HEK293 (cell line): ENCODE data around the gene UTP15.

Experiments
- CTCF ChIP-seq: fragments of 450-650 bp; formaldehyde crosslinking; IDR thresholded peaks from 2 replicates; pipeline ENCODE4 v1.5.1; 2016; ENCODE audit warnings: missing biosample characterization, missing genetic modification characterization
- HOXA7 ChIP-seq: sonication (generic); formaldehyde crosslinking; IDR thresholded peaks from 2 replicates; pipeline ENCODE4 v1.8.1; 2022; ENCODE audit warnings: missing genetic modification reagents, borderline replicate concordance
- SALL2 ChIP-seq: fragments of 450-650 bp; formaldehyde crosslinking; IDR thresholded peaks from 2 replicates; pipeline ENCODE4 v1.5.0; 2017; ENCODE audit warnings: missing biosample characterization, mild to moderate bottlenecking, missing genetic modification characterization, borderline replicate concordance
- ZNF121 ChIP-seq: fragments of 450-650 bp; formaldehyde crosslinking; IDR thresholded peaks from 2 replicates; pipeline ENCODE4 v1.5.1; 2016; ENCODE audit warnings: missing biosample characterization, missing genetic modification characterization
- ZNF274 ChIP-seq, 2 experiments: fragments of 200-500 bp in 1 of 2; fragments of 450-650 bp in 1 of 2; sonication (Bioruptor generic) in 1 of 2; formaldehyde crosslinking in 1 of 2; IDR thresholded peaks; 2 replicates each; pipeline versions ENCODE4 v1.5.1 to v1.6.1; 2014 to 2016; ENCODE audit warnings: borderline replicate concordance in 1 of 2, inconsistent platforms in 1 of 2, low read length in 1 of 2, missing biosample characterization in 1 of 2, missing genetic modification characterization in 1 of 2
- ZNF426 ChIP-seq: fragments of 450-650 bp; formaldehyde crosslinking; IDR thresholded peaks from 2 replicates; pipeline ENCODE4 v1.5.1; 2017; ENCODE audit warnings: missing biosample characterization, missing genetic modification characterization, mild to moderate bottlenecking, inconsistent platforms, moderate library complexity
- TF ChIP-seq, protein P1 (sequence below): fragments of 450-650 bp; formaldehyde crosslinking; IDR thresholded peaks from 2 replicates; pipeline ENCODE4 v1.5.0; 2017; ENCODE audit warnings: missing biosample characterization, missing genetic modification characterization, borderline replicate concordance

DNA sequence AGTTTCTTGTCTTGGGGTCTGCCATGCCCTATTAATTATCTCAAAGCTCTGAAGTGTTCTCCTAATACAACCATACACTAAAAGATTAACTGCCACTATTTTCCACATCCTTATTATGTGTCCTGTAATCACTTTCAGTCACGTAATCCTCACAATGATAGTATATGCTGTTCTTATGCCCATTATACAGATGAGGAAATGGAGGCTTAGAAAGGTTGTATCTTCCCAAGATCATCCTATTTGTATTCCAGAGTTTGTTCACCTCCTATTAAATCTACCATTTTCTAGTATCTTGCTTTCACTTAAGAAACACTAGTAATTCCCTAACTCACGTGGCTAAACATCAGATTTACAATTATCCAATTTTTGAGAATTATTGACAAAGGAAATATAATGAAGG lies 57.5 kb downstream of the UTP15 start:
- no peak for TF ChIP-seq CTCF (tag by site-specific recombination)
- TF ChIP-seq, protein P1, sequence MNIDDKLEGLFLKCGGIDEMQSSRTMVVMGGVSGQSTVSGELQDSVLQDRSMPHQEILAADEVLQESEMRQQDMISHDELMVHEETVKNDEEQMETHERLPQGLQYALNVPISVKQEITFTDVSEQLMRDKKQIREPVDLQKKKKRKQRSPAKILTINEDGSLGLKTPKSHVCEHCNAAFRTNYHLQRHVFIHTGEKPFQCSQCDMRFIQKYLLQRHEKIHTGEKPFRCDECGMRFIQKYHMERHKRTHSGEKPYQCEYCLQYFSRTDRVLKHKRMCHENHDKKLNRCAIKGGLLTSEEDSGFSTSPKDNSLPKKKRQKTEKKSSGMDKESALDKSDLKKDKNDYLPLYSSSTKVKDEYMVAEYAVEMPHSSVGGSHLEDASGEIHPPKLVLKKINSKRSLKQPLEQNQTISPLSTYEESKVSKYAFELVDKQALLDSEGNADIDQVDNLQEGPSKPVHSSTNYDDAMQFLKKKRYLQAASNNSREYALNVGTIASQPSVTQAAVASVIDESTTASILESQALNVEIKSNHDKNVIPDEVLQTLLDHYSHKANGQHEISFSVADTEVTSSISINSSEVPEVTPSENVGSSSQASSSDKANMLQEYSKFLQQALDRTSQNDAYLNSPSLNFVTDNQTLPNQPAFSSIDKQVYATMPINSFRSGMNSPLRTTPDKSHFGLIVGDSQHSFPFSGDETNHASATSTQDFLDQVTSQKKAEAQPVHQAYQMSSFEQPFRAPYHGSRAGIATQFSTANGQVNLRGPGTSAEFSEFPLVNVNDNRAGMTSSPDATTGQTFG (tag by site-specific recombination): no peak
- no peak for TF ChIP-seq ZNF274 (IDR thresholded peaks at IDR 0.05; ENCODE audit: low read length)
- TF ChIP-seq ZNF274 (tag by site-specific recombination; IDR thresholded peaks at IDR 0.05; ENCODE audit: borderline replicate concordance): no peak
- TF ChIP-seq ZNF426 (tag by site-specific recombination): no peak
- no peak for TF ChIP-seq ZNF121 (tag by site-specific recombination)
- no peak for TF ChIP-seq HOXA7 (CRISPR knock-in tag)
- TF ChIP-seq SALL2 (tag by site-specific recombination): no peak
